Ishikawa (cell line): ENCODE measurements around the gene CAGE1.

Experiments
- CEBPB ChIP-seq: IDR thresholded peaks from 2 replicates; pipeline ENCODE4 v1.6.1; 2012
- CREB1 ChIP-seq: IDR thresholded peaks from 2 replicates; pipeline ENCODE4 v1.6.1; 2012; ENCODE audit warnings: low read depth
- EGR1 ChIP-seq: IDR thresholded peaks from 2 replicates; pipeline ENCODE4 v1.6.1; 2012
- EP300 ChIP-seq: IDR thresholded peaks from 2 replicates; pipeline ENCODE4 v1.6.1; 2012; ENCODE audit warnings: borderline replicate concordance
- FOXM1 ChIP-seq: IDR thresholded peaks from 2 replicates; pipeline ENCODE4 v1.6.1; 2012; ENCODE audit warnings: low read depth, borderline replicate concordance
- NFIC ChIP-seq: IDR thresholded peaks from 2 replicates; pipeline ENCODE4 v1.6.1; 2012
- RAD21 ChIP-seq: IDR thresholded peaks from 2 replicates; pipeline ENCODE4 v1.6.1; 2012; ENCODE audit warnings: low read depth
- TAF1 ChIP-seq: IDR thresholded peaks from 2 replicates; pipeline ENCODE4 v1.6.1; 2012; ENCODE audit warnings: low read depth, mild to moderate bottlenecking
- TCF12 ChIP-seq: IDR thresholded peaks from 2 replicates; pipeline ENCODE4 v1.6.1; 2012; ENCODE audit warnings: low read depth
- TEAD4 ChIP-seq: IDR thresholded peaks from 2 replicates; pipeline ENCODE4 v1.6.1; 2012
- USF1 ChIP-seq: IDR thresholded peaks from 2 replicates; pipeline ENCODE4 v1.6.1; 2012
- YY1 ChIP-seq: IDR thresholded peaks from 2 replicates; pipeline ENCODE4 v1.6.1; 2012; ENCODE audit warnings: low read depth
- ZBTB7A ChIP-seq: IDR thresholded peaks from 2 replicates; pipeline ENCODE4 v1.6.1; 2012; ENCODE audit warnings: low read depth
- TF ChIP-seq, protein P1 (sequence below): IDR thresholded peaks from 2 replicates; pipeline ENCODE4 v1.6.1; 2012; ENCODE audit warnings: low read depth, mild to moderate bottlenecking
- TF ChIP-seq, protein P2 (sequence below): IDR thresholded peaks from 2 replicates; pipeline ENCODE4 v1.6.1; 2012

The CAGE1 gene

DNA sequence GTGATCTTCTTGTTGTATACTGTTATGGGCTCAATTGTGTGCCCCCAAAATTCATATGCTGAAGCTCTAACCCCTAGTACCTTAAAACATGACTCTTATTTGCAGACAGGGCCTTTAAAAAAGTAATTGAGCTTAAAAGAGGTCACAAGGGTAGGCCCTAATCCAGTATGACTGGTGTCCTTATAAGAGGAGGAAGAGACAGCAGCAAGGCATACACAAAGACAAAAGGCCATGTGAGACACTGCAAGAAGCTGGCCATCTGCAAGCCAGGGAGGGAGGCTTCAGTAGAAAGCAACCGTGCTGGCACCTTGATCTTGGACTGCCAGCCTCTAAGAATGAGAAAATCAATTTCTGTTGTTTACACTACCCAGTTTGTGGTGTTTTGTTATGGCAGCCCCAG lies 8.4 kb downstream of the CAGE1 start:
- TF ChIP-seq EP300, result no peak
- no peak for TF ChIP-seq TEAD4
- no peak for TF ChIP-seq CEBPB
- TF ChIP-seq FOXM1, result no peak
- TF ChIP-seq, protein P1, sequence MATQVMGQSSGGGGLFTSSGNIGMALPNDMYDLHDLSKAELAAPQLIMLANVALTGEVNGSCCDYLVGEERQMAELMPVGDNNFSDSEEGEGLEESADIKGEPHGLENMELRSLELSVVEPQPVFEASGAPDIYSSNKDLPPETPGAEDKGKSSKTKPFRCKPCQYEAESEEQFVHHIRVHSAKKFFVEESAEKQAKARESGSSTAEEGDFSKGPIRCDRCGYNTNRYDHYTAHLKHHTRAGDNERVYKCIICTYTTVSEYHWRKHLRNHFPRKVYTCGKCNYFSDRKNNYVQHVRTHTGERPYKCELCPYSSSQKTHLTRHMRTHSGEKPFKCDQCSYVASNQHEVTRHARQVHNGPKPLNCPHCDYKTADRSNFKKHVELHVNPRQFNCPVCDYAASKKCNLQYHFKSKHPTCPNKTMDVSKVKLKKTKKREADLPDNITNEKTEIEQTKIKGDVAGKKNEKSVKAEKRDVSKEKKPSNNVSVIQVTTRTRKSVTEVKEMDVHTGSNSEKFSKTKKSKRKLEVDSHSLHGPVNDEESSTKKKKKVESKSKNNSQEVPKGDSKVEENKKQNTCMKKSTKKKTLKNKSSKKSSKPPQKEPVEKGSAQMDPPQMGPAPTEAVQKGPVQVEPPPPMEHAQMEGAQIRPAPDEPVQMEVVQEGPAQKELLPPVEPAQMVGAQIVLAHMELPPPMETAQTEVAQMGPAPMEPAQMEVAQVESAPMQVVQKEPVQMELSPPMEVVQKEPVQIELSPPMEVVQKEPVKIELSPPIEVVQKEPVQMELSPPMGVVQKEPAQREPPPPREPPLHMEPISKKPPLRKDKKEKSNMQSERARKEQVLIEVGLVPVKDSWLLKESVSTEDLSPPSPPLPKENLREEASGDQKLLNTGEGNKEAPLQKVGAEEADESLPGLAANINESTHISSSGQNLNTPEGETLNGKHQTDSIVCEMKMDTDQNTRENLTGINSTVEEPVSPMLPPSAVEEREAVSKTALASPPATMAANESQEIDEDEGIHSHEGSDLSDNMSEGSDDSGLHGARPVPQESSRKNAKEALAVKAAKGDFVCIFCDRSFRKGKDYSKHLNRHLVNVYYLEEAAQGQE, result no peak
- TF ChIP-seq, protein P2, sequence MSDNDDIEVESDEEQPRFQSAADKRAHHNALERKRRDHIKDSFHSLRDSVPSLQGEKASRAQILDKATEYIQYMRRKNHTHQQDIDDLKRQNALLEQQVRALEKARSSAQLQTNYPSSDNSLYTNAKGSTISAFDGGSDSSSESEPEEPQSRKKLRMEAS, result no peak
- TF ChIP-seq ZBTB7A, result no peak
- no peak for TF ChIP-seq RAD21

GRCh38 chr6:7378740-7379139 lies 10.8 kb downstream of the CAGE1 start:
- no peak for TF ChIP-seq FOXM1

- TF ChIP-seq EGR1 (no peak), TCF12 (no peak), YY1 (no peak), TAF1 (no peak), ZBTB7A (no peak), RAD21 (no peak), NFIC (no peak)
- TF ChIP-seq, protein P2, result no peak
- TF ChIP-seq, protein P1, result no peak
Measured at GRCh38 chr6:7377961-7378360, 11.6 kb downstream of the CAGE1 start.

- TF ChIP-seq TEAD4, result no peak
- TF ChIP-seq EP300, result no peak
- TF ChIP-seq, protein P1, result no peak
- TF ChIP-seq FOXM1, result no peak
- no peak for TF ChIP-seq EGR1
- TF ChIP-seq CREB1, result no peak
- no peak for TF ChIP-seq RAD21
- no peak for TF ChIP-seq TAF1
- no peak for TF ChIP-seq ZBTB7A
- no peak for TF ChIP-seq CEBPB
- no peak for TF ChIP-seq YY1
- TF ChIP-seq, protein P2, result no peak
- no peak for TF ChIP-seq USF1
- no peak for TF ChIP-seq TCF12
- TF ChIP-seq NFIC, result no peak
Measured at GRCh38 chr6:7373739-7374138, 15.8 kb downstream of the CAGE1 start.

- TF ChIP-seq CEBPB (no peak), YY1 (no peak), ZBTB7A (no peak), TCF12 (no peak)
Measured at GRCh38 chr6:7367408-7367807, 22.1 kb downstream of the CAGE1 start.
